DND-41 (cell line): ENCODE results near the gene SOS1.

ENCODE experiments used
- ATAC-seq: fragments of 200-7000 bp; cut with Tn5 transposase; 3 replicates; pipeline ENCODE4 v1.9.1; 2021; ENCODE audit warnings: low read depth; ENCODE audit not compliant: insufficient read depth
- DNase-seq: peaks from one replicate; pipeline ENCODE4 v3.0.0-alpha.2; 2020
- H2AFZ ChIP-seq: 2 replicates; pipeline ENCODE4 v1.6.0; 2012; ENCODE audit warnings: low read depth, low read length
- H3K27ac ChIP-seq: 2 replicates; pipeline ENCODE4 v1.5.1; 2012; ENCODE audit warnings: low read length, inconsistent platforms
- H3K27me3 ChIP-seq: fragments of 200-600 bp; sonication (generic); 2 replicates; pipeline ENCODE4 v1.6.0; 2012; ENCODE audit warnings: low read length, mild to moderate bottlenecking, inconsistent platforms; ENCODE audit not compliant: insufficient read depth, poor library complexity
- H3K36me3 ChIP-seq: 2 replicates; pipeline ENCODE4 v1.5.1; 2012; ENCODE audit warnings: low read length, inconsistent platforms; ENCODE audit not compliant: insufficient read depth
- H3K4me1 ChIP-seq: 2 replicates; pipeline ENCODE4 v1.5.1; 2012; ENCODE audit warnings: mild to moderate bottlenecking, low read length; ENCODE audit not compliant: insufficient read depth
- H3K4me2 ChIP-seq: 2 replicates; pipeline ENCODE4 v1.6.0; 2012; ENCODE audit warnings: mild to moderate bottlenecking, moderate library complexity, low read length, inconsistent platforms; ENCODE audit not compliant: insufficient read depth
- H3K4me3 ChIP-seq, 2 experiments: fragments of 200-600 bp in 1 of 2; shearing (Covaris generic) in 1 of 2; 2 replicates each; pipeline ENCODE4 v1.5.1; 2012 to 2016; ENCODE audit warnings: inconsistent platforms in 2 of 2, low read length in 2 of 2, mild to moderate bottlenecking in 2 of 2, low read depth in 1 of 2, moderate library complexity in 1 of 2
- H3K79me2 ChIP-seq: 2 replicates; pipeline ENCODE4 v1.6.0; 2012; ENCODE audit warnings: low read length, inconsistent platforms; ENCODE audit not compliant: insufficient read depth
- H3K9ac ChIP-seq: 2 replicates; pipeline ENCODE4 v1.6.0; 2012; ENCODE audit warnings: low read depth, mild to moderate bottlenecking, inconsistent platforms, low read length, moderate library complexity
- H3K9me3 ChIP-seq: 2 replicates; pipeline ENCODE4 v1.5.1; 2012; ENCODE audit warnings: low read length, moderate library complexity, mild to moderate bottlenecking, inconsistent platforms; ENCODE audit not compliant: insufficient read depth, severe bottlenecking
- H4K20me1 ChIP-seq: 2 replicates; pipeline ENCODE4 v1.6.0; 2012; ENCODE audit warnings: low read length; ENCODE audit not compliant: insufficient read depth
- EZH2 ChIP-seq: IDR thresholded peaks from 3 replicates; pipeline ENCODE4 v1.6.1; 2012; ENCODE audit warnings: borderline replicate concordance, low read depth, mild to moderate bottlenecking, moderate library complexity, low read length, inconsistent platforms; ENCODE audit not compliant: severe bottlenecking
- TF ChIP-seq, protein P1 (sequence below): IDR thresholded peaks from 2 replicates; pipeline ENCODE4 v1.5.1; 2012; ENCODE audit warnings: borderline replicate concordance, low read length, moderate library complexity, mild to moderate bottlenecking; ENCODE audit not compliant: poor library complexity, severe bottlenecking; ENCODE audit errors: extremely low read depth

The SOS1 gene

DNA sequence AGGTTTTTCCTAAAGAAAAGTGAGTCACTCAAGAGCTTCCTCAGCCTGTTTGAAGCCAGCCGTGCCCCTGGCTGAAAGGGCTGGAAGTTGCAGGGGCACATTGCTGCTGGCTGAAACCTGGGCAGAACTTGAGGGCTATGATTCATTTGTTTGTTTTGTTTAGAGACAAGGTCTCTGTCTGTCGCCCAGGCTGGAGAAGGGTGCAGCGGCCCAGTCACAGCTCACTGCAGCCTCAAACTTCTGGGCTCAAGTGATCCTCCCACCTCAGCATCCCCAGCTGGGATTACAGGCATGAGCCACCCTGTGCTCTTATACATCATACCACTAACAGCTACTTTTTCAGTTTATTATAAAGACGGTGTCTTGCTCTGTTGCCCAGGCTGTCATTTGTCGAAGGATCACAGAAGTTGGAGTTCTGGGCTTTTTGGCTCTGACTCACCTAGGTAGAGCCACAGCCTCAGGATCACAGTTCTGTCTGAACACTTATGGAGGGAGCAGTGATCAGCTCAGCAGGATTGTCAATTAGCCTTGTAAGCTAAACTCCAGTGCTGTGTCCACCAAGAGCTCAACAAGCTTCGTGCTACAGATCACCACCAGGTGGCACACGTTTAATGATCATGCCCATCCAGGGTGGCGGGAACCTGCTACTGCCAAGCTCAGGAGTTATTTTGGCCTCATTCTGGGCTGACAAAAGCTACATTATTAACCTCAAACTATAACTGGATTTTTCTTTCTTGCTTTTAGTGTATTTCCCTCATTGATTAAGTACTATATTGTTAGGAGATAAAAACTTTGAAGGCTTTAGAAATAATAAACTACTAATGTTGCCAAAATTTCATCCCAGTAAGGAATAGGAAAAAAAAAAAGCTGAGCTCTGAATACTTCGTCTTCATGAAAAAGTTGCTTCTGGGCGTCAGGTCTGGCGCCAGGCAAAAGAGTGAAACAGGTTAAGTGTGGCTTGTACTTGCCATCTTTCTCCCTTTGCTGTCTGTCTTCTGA lies 173.3 kb downstream of the SOS1 start:
- no peak overlapping the region for H3K4me2 ChIP-seq
- DNase-seq (peak; percentile 74), ATAC-seq (peak; percentile 97)

DNA sequence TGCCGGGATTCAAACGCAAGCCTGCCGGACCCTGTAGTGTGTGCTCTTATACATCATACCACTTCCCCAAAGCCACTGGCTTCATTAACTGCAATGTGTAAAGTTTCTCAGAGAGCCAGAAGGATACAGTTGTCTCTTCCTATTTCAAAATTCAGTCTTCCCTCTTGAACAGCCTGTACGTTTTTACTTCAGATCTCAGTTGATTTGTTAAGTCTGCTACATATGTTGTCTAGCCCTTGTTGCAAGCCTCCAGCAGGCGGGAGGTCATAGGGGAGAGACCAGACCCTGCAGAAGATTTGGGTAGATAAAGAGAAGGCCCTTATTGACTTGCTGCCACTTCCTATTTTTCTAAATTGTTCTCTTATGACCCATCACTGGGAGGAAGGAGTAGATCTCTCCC lies 174.9 kb downstream of the SOS1 start:
- H3K4me2 ChIP-seq, result no peak overlapping the region
- H3K4me1 ChIP-seq, result no peaks in the 10 kb centered on the region
- H2AFZ ChIP-seq, result no peak overlapping the region
- no peaks in the 10 kb centered on the region for H3K79me2 ChIP-seq
- ATAC-seq (no peak), DNase-seq (no peak)
- H3K9ac ChIP-seq, result no peak overlapping the region
- H3K36me3 ChIP-seq, result no peaks in the 10 kb centered on the region
- TF ChIP-seq EZH2, result no peak
- TF ChIP-seq, protein P1, sequence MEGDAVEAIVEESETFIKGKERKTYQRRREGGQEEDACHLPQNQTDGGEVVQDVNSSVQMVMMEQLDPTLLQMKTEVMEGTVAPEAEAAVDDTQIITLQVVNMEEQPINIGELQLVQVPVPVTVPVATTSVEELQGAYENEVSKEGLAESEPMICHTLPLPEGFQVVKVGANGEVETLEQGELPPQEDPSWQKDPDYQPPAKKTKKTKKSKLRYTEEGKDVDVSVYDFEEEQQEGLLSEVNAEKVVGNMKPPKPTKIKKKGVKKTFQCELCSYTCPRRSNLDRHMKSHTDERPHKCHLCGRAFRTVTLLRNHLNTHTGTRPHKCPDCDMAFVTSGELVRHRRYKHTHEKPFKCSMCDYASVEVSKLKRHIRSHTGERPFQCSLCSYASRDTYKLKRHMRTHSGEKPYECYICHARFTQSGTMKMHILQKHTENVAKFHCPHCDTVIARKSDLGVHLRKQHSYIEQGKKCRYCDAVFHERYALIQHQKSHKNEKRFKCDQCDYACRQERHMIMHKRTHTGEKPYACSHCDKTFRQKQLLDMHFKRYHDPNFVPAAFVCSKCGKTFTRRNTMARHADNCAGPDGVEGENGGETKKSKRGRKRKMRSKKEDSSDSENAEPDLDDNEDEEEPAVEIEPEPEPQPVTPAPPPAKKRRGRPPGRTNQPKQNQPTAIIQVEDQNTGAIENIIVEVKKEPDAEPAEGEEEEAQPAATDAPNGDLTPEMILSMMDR, result no peak
- H3K4me3 ChIP-seq, result no peak overlapping the region
- H3K27me3 ChIP-seq, result no peaks in the 10 kb centered on the region
- no peaks in the 10 kb centered on the region for H3K9me3 ChIP-seq
- H3K27ac ChIP-seq, result no peak overlapping the region
- H4K20me1 ChIP-seq, result no peaks in the 10 kb centered on the region

More for the DNA sequence above, 173.3 kb downstream of the SOS1 start:
- Histone ChIP-seq H3K27me3 (no peaks in the 10 kb centered on the region), H3K4me3 (no peak overlapping the region), H4K20me1 (no peaks in the 10 kb centered on the region), H3K79me2 (no peaks in the 10 kb centered on the region), H3K36me3 (no peaks in the 10 kb centered on the region), H3K9ac (no peak overlapping the region), H2AFZ (no peak overlapping the region), H3K9me3 (no peaks in the 10 kb centered on the region), H3K27ac (no peak overlapping the region), H3K4me1 (no peaks in the 10 kb centered on the region)
- TF ChIP-seq, protein P1, result peak; percentile 83
- TF ChIP-seq EZH2, result no peak

DNA sequence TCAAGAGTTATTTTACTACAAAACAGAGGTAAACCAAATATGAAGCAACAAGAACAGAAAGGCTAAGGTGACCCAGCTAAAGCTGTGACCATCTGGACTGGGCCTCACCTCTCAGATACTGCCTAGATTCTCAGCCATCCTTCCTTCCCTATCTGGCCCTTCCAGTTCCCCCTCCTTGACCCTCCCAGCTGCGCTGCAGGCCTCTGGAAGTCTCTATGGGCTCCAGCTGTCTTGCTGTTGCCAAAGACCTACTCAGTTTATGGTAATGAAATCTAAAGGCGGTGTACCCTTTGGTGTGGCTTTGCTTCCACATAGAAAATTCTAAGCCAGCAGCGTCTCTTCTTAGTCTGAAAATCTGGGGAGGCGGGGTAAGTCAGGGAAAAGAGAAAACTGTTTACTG lies 175.5 kb downstream of the SOS1 start:
- H3K4me3 ChIP-seq, result no peak overlapping the region
- no peak for TF ChIP-seq EZH2
- TF ChIP-seq, protein P1, result no peak
- no peak overlapping the region for H2AFZ ChIP-seq
- ATAC-seq (no peak), DNase-seq (no peak)
- H3K4me1 ChIP-seq, result no peaks in the 10 kb centered on the region
- H3K36me3 ChIP-seq, result no peaks in the 10 kb centered on the region
- H4K20me1 ChIP-seq, result no peaks in the 10 kb centered on the region
- H3K9ac ChIP-seq, result no peak overlapping the region
- no peaks in the 10 kb centered on the region for H3K9me3 ChIP-seq
- H3K4me2 ChIP-seq, result no peak overlapping the region
- no peaks in the 10 kb centered on the region for H3K27me3 ChIP-seq
- no peak overlapping the region for H3K27ac ChIP-seq
- H3K79me2 ChIP-seq, result no peaks in the 10 kb centered on the region
